Neuron (in vitro differentiated cells): ENCODE measurements around the gene SCT.
"Not testable (repeated sequence)": the region's sequence is repeated elsewhere in the genome, so short reads cannot be mapped to it uniquely, and the experiment has no call there.

ENCODE experiments used
- H2AFZ ChIP-seq: one replicate; pipeline ENCODE4 v1.6.1; 2013; ENCODE audit warnings: low read depth, mild to moderate bottlenecking, inconsistent platforms, low read length, moderate library complexity
- H3K27me3 ChIP-seq: one replicate; pipeline ENCODE4 v1.6.1; 2013; ENCODE audit warnings: low read length; ENCODE audit not compliant: insufficient read depth
- H3K36me3 ChIP-seq: one replicate; pipeline ENCODE4 v1.6.1; 2013; ENCODE audit warnings: low read length; ENCODE audit not compliant: insufficient read depth
- H3K4me1 ChIP-seq: one replicate; pipeline ENCODE4 v1.6.1; 2013; ENCODE audit warnings: low read length; ENCODE audit not compliant: insufficient read depth
- H3K4me3 ChIP-seq: 2 replicates; pipeline ENCODE4 v1.5.1; 2013; ENCODE audit warnings: mild to moderate bottlenecking, low read length, moderate library complexity
- H3K9me3 ChIP-seq: one replicate; pipeline ENCODE4 v1.6.1; 2013; ENCODE audit warnings: low read length

SCT gene

GRCh38 chr11:655036-655726, 28.2 kb upstream of the SCT start:
- Histone ChIP-seq H3K36me3 (peaks cover 26% of the 10 kb centered on the region), H3K9me3 (no peaks in the 10 kb centered on the region), H3K4me3 (no peak overlapping the region), H2AFZ (no peak overlapping the region), H3K4me1 (no peaks in the 10 kb centered on the region), H3K27me3 (no peaks in the 10 kb centered on the region)

DNA sequence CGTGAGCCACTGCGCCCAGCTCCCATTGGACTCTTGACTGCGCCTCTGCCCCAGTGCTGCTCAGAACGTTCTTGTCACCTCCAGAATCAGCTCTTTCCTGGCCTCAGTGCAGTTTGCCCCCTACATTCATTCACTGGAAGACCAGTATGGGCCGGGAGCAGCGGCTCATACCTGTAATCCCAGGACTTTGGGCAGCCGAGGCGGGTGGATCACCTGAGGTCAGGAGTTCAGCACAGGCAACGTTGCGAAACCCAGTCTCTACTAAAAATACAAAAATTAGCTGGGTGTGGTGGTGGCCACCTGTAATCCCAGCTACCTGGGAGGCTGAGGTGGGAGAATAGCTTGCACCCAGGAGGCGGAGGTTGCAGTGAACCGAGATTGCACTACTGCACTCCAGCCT, 27.5 kb upstream of the SCT start:
- not testable (repeated sequence) for H2AFZ ChIP-seq, H3K4me1 ChIP-seq
- peaks cover 22% of the 10 kb centered on the region for H3K36me3 ChIP-seq

DNA sequence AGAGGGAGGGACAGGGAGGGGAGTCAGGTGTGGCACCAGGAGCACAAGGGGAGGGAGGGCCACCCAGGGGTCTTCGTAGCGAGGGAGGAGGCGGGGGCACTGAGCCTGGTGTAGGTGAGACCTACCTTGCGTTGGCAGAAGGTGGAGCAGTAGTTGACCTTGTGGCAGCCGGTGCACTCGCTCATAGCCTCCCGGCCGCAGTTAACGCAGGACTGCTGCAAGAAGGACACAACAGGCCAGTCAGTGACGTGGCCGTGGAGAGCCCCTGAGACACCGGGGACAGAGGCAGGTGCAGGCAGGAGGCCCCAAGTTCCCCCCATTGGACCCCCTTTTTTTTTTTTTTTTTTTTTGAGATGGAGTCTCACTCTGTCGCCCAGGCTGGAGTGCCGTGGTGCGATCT, 26.9 kb upstream of the SCT start:
- Histone ChIP-seq H3K9me3 (no peaks in the 10 kb centered on the region), H3K27me3 (no peaks in the 10 kb centered on the region), H2AFZ (no peak overlapping the region), H3K4me3 (no peak overlapping the region), H3K4me1 (no peaks in the 10 kb centered on the region), H3K36me3 (peaks cover 21% of the 10 kb centered on the region)

More for the DNA sequence above, 27.5 kb upstream of the SCT start:
- not testable (repeated sequence) for H3K4me3 ChIP-seq, H3K9me3 ChIP-seq, H3K27me3 ChIP-seq

- H2AFZ ChIP-seq, H3K27me3 ChIP-seq, H3K4me1 ChIP-seq, H3K9me3 ChIP-seq, H3K4me3 ChIP-seq: not testable (repeated sequence)
- H3K36me3 ChIP-seq, result peaks cover 16% of the 10 kb centered on the region
Observed at GRCh38 chr11:653136-653535, 26.2 kb upstream of the SCT start.

DNA sequence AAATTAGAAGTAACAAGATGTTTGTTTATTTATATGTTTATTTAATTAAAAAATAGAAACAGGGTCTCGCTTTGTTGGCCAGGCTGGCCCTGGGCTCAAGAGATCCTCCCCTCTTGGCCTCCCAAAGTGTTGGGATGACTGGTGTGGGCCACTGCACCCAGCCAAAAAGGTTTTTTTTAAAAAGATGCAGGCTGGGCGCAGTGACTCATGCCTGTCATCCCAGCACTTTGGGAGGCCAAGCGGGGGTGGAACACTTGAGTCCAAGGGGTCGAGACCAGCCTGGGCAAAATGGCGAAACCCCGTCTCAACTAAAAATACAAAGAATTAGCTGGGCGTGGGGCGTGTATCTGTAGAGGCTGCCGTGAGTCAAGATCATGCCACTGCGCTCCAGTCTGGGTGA, 23.5 kb upstream of the SCT start:
- peaks cover 21% of the 10 kb centered on the region for H3K36me3 ChIP-seq
- H3K4me3 ChIP-seq, result no peak overlapping the region
- no peaks in the 10 kb centered on the region for H3K27me3 ChIP-seq
- no peaks in the 10 kb centered on the region for H3K4me1 ChIP-seq
- H3K9me3 ChIP-seq, result no peaks in the 10 kb centered on the region
- H2AFZ ChIP-seq, result no peak overlapping the region

DNA sequence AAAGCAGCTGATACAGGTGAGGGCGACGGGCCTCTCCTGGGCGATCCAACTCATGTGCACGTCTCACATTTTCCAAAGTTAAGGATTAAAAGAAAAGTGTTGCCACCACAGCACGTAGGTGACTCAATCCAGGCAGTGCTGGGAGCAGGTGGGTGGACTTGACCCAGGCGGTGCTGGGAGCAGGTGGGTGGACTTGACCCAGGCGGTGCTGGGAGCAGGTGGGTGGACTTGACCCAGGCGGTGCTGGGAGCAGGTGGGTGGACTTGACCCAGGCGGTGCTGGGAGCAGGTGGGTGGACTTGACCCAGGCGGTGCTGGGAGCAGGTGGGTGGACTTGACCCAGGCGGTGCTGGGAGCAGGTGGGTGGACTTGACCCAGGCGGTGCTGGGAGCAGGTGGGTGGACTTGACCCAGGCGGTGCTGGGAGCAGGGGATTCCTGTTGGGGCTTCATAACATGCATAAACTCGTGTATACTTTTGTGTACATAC, 20.7 kb upstream of the SCT start:
- not testable (repeated sequence) for H3K4me1 ChIP-seq, H2AFZ ChIP-seq, H3K9me3 ChIP-seq, H3K4me3 ChIP-seq, H3K27me3 ChIP-seq
- peaks cover 22% of the 10 kb centered on the region for H3K36me3 ChIP-seq

DNA sequence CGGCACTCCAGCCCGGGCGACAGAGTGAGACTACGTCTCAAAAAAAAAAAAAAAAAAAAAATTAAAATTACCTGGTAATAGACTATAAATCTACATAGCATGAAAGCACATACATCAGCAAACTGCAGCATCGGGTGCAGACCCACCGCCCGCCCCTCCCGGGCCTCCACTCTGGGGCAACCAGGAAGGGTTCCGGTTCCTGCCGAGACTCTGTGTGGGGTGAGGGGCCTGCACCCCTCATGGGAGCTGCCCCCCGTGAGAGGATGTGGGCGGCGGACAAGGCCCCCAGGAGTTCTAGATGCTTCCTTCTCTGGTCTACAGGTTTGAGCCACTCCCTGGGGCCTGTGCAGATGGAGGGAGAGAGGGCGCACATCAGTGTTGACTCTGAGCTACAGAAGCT, 19.2 kb upstream of the SCT start:
- Histone ChIP-seq H3K36me3 (peaks cover 26% of the 10 kb centered on the region), H3K4me3 (no peak overlapping the region), H3K27me3 (no peaks in the 10 kb centered on the region), H3K9me3 (no peaks in the 10 kb centered on the region), H2AFZ (no peak overlapping the region), H3K4me1 (no peaks in the 10 kb centered on the region)

DNA sequence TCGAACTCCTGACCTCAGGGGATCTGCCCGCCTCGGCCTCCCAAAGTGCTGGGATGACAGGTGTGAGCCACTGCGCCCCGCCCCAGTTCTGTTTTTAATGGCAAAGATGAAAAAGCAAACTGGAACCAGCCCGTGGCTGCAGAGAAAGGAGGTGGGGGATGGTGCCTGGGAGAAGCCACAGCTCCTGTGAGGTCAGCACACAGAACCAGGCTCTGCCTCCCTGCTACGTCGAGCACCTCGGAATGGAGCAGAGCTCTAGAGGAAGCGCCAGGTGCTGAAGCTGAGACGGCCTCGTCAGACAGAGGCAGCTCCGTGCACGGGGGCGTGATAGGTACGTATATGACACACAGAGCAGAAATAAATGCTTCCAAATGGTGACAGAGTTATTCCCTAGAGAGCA, 18.6 kb upstream of the SCT start:
- Histone ChIP-seq H2AFZ (no peak overlapping the region), H3K4me1 (no peaks in the 10 kb centered on the region), H3K27me3 (no peaks in the 10 kb centered on the region), H3K4me3 (no peak overlapping the region), H3K9me3 (no peaks in the 10 kb centered on the region), H3K36me3 (peaks cover 31% of the 10 kb centered on the region)

- H3K36me3 ChIP-seq, result peaks cover 28% of the 10 kb centered on the region
- peaks cover under 1% of the 10 kb centered on the region for H3K4me1 ChIP-seq
- no peaks in the 10 kb centered on the region for H3K9me3 ChIP-seq
- H2AFZ ChIP-seq, result no peak overlapping the region
- H3K4me3 ChIP-seq, result no peak overlapping the region
- no peaks in the 10 kb centered on the region for H3K27me3 ChIP-seq
Observed at GRCh38 chr11:643849-644738, 17.1 kb upstream of the SCT start.

DNA sequence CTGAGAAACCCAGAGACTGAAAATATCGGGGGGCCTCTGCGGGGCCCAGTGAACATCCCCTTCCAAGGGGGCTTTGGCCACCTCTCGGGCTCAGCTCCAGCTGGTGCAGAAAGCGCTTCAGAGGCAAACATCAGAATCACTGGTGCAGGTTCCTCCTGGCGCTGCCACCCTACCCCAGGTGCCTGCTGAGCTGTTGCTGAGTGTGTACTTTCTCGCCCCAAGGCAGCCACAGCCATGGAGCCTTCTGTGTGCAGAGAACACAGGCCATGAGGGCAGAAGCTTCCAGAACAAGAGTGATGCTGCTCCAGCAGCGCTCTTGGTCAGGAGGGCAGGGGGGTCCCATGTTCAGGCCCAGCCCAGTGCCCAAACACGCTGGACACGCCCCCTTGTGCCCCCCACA, 16.4 kb upstream of the SCT start:
- H3K27me3 ChIP-seq, result no peaks in the 10 kb centered on the region
- no peaks in the 10 kb centered on the region for H3K9me3 ChIP-seq
- H2AFZ ChIP-seq, result no peak overlapping the region
- H3K4me3 ChIP-seq, result no peak overlapping the region
- H3K36me3 ChIP-seq, result peaks cover 28% of the 10 kb centered on the region
- H3K4me1 ChIP-seq, result peaks cover 7% of the 10 kb centered on the region

GRCh38 chr11:641806-642370, 14.9 kb upstream of the SCT start:
- Histone ChIP-seq H2AFZ (no peak overlapping the region), H3K9me3 (peaks cover 3% of the 10 kb centered on the region), H3K4me3 (no peak overlapping the region), H3K36me3 (peaks cover 28% of the 10 kb centered on the region), H3K27me3 (no peaks in the 10 kb centered on the region), H3K4me1 (peaks cover 13% of the 10 kb centered on the region)

- peaks cover 29% of the 10 kb centered on the region for H3K36me3 ChIP-seq
- H3K4me3 ChIP-seq, result no peak overlapping the region
- no peaks in the 10 kb centered on the region for H3K27me3 ChIP-seq
- H3K9me3 ChIP-seq, result peaks cover 6% of the 10 kb centered on the region
- no peak overlapping the region for H2AFZ ChIP-seq
- H3K4me1 ChIP-seq, result peaks cover 13% of the 10 kb centered on the region
Observed at GRCh38 chr11:640021-640706, 13.2 kb upstream of the SCT start.
